Measurements from ENCODE around the gene SLC9B1.

Gene SLC9B1

DNA sequence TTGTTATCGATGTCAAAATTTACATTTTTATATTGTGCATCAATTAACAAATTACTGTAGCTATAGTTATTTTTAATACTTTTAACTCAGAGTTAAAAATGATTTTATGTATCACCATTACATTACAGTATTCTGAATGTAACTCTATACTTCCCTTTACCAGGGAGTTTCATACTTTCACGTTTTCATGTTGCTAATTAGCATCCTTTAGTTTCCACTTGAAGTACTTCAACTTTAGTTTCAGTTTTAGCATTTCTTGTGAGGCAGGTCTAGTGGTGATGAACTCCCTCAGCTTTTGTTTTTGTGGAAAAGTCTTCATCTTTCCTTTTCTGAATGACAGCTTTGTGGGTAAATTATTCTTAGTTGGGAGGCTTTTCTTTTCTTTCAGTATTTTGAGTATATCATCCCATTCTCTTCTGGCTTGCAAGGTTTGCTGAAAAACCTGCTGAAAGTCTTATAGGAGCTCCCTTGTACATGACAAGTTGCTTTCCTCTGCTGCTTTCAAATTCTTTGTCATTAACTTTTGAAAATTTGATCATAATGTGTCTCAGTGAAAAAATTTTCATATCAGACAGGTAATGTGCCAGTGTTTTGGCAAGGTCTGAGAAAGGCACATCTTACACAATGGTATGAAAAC is 160.6 kb downstream of the SLC9B1 start:
- no peaks in the 10 kb centered on the region for H3K27me3 Mint-ChIP-seq (ENCODE audit: low read depth)
- no peak overlapping the region for H3K4me3 Mint-ChIP-seq
- DNase-seq (ENCODE audit: low spot score), result no peak
- H3K36me3 Mint-ChIP-seq (ENCODE audit: low read depth), result peaks cover 55% of the 10 kb centered on the region
- H3K27ac Mint-ChIP-seq, result no peak overlapping the region
- H3K4me1 Mint-ChIP-seq (ENCODE audit: low read depth), result peaks cover 3% of the 10 kb centered on the region
- H3K9me3 Mint-ChIP-seq, result peaks cover 41% of the 10 kb centered on the region

Data from T-helper 2 cell treated with Interferon-gamma antibody and Interleukin-4, amounts not matched to agents 5 μg/mL and 100 μg/mL, for 36 hours (primary cell).